ENCODE measurements around the gene PLAAT5.

- TF ChIP-seq POLR2AphosphoS5 (IDR thresholded peaks at IDR 0.05; ENCODE audit: low read depth, low read length) (no peak), POLR2A (IDR thresholded peaks at IDR 0.05; ENCODE audit: low read depth, low read length) (no peak)
These were observed 17.0 kb upstream of the PLAAT5 start for GRCh38 chr11:63508009-63508408.
